IMR-90 (cell line): Measurements from ENCODE around the gene CLPTM1L. TPM values are rescaled to one million over a fixed set of nuclear protein-coding genes. Genes with fewer than 3 reads are reported as not detected.

Source experiments
- microRNA-seq, 2 experiments: library from miRNA; stranded (forward) in 1 of 2; unstranded in 1 of 2; fragments of 10-50 nt in 1 of 2; fragments of <30 nt in 1 of 2; gene quantifications in 1 of 2; microRNA quantifications in 1 of 2; one replicate each; pipeline versions ENCODE3 to v1.1.0; 2013 to 2020; ENCODE audit not compliant: insufficient read depth in 1 of 2, insufficient read length in 1 of 2, unreplicated experiment in 1 of 2
- polyA plus RNA-seq, 3 experiments: library from polyadenylated mRNA; depleted of rRNA; stranded (reverse); fragments of >200 nt; gene quantifications; 2 replicates each; pipeline ENCODE4 v1.2.3, GENCODE V29; 2012; ENCODE audit warnings: low replicate concordance in 1 of 3
- small RNA-seq, 5 experiments: library from RNA; depleted of rRNA; stranded (forward); fragments of <200 nt; gene quantifications; one replicate each; pipeline ENCODE3, GENCODE V24; 2012
- total RNA-seq: library from RNA; depleted of rRNA; stranded (reverse); fragments of >200 nt; gene quantifications from 2 replicates; pipeline ENCODE4 v1.2.3, GENCODE V29; 2012; rRNA removed

CLPTM1L gene
- total and polyA plus RNA-seq, 2 of the 4 experiments (the other 2 are of a cell fraction), result 114 to 137 TPM

Small RNA genes within 50 kb of the gene (microRNA-seq; reads per million reads assigned to microRNA genes)
- 0 reads per million in 2 experiments for gene MIR4457

Small RNA genes within 50 kb of the gene (small RNA-seq; reads per million reads assigned to genes)
- 0 reads per million in 5 experiments for gene MIR4457

Other genes with a start within 250 kb of the CLPTM1L start
- gene SLC12A7, start 233.0 kb downstream of the CLPTM1L start, total RNA-seq, result 3.0 and 3.3 TPM in 2 replicates
- 6.1 and 7.5 TPM in 2 replicates for gene SLC12A7, start 233.0 kb downstream of the CLPTM1L start, polyA plus RNA-seq (2012; rRNA removed)
- not detected in 2 replicates for gene SLC6A19, start 143.5 kb downstream of the CLPTM1L start, total RNA-seq
- not detected in 2 replicates for gene SLC6A19, start 143.5 kb downstream of the CLPTM1L start, polyA plus RNA-seq (2012; rRNA removed)
- gene SLC6A18, start 119.7 kb downstream of the CLPTM1L start, total RNA-seq, result not detected in 2 replicates
- not detected in 2 replicates for gene SLC6A18, start 119.7 kb downstream of the CLPTM1L start, polyA plus RNA-seq (2012; rRNA removed)
- not detected in 2 replicates for gene TERT, start 50.0 kb downstream of the CLPTM1L start, total RNA-seq
- gene TERT, start 50.0 kb downstream of the CLPTM1L start, polyA plus RNA-seq (2012; rRNA removed), result not detected in 2 replicates
- gene SLC6A3, start 100.3 kb upstream of the CLPTM1L start, total RNA-seq, result not detected in 2 replicates
- not detected in 2 replicates for gene SLC6A3, start 100.3 kb upstream of the CLPTM1L start, polyA plus RNA-seq (2012; rRNA removed)
- gene LPCAT1, start 178.9 kb upstream of the CLPTM1L start, total RNA-seq, result 17.7 and 22.2 TPM in 2 replicates
- 31.5 and 33.6 TPM in 2 replicates for gene LPCAT1, start 178.9 kb upstream of the CLPTM1L start, polyA plus RNA-seq (2012; rRNA removed)